HG03460 (cell line): ENCODE results near the gene PITHD1.
"Not testable (repeated sequence)": the region's sequence is repeated elsewhere in the genome, so short reads cannot be mapped to it uniquely, and the experiment has no call there.

Source experiments
- ATAC-seq: cut with Tn5 transposase; IDR thresholded peaks from one replicate; pipeline ENCODE4 v1.9.1; 2021; ENCODE audit not compliant: unreplicated experiment

Gene PITHD1

GRCh38 chr1:23777979-23778814 lies at the start of gene PITHD1:
Gene PITHD1, plus strand, starts transcription at chr1:23778418. Its CDS starts 98 bp downstream, at chr1:23778516.
- peak; percentile 55 for ATAC-seq

DNA sequence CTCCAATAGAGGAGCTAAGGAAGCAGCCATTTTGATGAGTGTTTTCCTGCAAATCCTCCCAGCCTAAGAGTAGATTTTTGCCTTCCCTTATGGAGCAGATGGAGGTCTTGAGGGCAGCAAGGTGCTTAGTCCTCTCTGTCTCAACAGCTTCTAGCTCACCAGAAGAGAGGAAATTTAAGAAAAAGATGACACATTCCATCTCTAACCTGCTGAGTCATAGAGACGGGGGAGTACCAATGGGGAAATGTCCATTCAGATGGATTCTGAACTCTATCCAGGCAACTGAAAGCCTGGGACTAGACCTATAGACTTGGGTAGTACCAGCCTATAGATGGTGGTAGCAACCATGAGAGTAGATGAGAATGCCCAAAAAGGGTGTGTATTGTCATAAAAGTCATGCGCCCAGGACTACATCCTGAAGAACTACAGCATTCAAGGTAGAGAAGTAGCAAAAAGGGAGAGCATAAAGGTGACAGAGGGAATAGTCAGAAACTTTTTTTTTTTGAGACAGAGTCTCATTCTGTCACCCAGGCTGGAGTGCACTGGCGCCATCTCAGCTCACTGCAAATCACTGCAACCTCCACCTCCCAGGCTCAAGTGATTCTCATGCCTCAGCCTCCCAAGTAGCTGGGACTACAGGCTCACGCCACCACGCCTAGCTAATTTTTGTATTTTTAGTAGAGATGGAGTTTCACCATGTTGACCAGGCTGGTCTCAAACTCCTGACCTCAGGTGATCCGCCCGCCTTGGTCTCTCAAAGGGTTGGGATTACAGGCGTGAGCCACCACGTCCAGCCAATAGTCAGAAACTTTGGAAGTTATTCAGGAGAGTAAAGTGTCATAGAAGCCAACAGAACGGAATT lies 45.6 kb upstream of the PITHD1 start:
- ATAC-seq, result no peak

DNA sequence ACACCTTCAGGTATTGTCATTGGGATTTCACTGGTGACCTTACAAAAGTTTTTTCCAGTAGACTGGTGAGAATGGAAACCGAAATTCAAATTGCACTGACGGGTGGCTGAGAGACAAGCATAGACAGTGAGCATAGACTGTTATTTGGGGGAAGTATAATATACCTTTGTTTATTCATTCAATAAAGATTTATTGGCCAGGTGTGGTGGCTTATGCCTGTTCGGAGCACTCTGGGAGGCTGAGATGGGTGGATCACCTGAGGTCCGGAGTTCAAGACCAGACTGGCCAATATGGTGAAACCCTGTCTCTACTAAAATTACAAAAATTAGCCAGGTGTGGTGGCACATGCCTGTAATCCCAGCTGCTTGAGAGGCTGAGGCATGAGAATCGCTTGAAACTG lies 44.9 kb upstream of the PITHD1 start:
- not testable (repeated sequence) for ATAC-seq

DNA sequence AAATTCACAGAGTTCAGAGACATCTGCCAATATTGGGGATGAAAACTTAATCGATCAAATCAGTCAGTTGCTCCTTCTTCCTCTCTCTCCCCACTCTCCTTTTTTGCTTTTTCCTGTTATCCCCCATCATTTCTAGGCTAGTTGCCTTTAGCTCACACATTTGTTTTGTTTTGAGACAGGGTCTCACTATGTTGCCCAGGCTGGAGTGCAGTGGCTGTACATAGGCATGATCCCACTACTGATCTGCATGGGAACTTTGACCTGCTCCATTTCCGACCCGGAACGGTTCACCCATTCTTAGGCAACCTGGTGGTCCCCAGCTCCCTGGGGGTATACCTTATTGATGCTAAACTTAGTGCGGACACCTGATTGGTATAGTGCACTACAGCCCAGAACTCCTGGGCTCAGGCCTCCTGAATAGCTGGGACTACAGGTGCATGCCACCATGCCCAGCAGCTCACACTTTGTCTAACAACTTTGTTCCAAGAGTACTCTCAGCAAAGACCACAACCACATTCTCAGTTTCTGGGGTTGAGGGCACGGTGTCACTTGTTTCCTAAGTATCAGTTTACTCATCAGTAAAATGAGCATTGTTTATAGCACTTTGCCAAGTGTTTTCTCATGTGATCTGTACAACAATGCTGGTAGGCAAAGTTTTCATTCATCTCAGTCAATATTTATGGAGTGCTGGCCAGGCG lies 41.6 kb upstream of the PITHD1 start:
- no peak for ATAC-seq

DNA sequence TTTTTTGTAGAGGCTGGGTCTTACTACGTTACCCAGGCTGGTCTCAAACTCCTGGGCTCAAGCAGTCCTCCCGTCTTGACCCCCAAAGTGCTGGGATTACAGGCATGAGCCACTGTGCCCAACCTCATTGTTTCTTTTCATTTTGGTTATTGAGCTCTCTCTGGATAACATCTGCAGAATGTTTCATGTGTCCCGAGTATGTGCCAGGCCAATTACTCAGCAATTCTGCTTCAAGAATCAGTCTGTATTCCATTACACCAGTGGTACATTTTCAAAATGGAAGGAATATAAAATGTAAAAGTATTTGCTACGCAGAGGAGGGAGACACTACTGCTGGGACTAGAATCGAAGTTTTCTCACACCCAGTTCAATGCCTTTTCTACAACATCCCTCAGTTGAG lies 36.6 kb upstream of the PITHD1 start:
- ATAC-seq, result no peak

- ATAC-seq, result peak; percentile 8
Measured at GRCh38 chr1:23742670-23743286, 35.4 kb upstream of the PITHD1 start.

GRCh38 chr1:23743287-23744152 lies 34.7 kb upstream of the PITHD1 start, which contains the start of gene ELOA:
Gene ELOA, plus strand, starts transcription at chr1:23743471. Its CDS starts 33 bp downstream, at chr1:23743504.
- ATAC-seq, result peak; percentile 67

DNA sequence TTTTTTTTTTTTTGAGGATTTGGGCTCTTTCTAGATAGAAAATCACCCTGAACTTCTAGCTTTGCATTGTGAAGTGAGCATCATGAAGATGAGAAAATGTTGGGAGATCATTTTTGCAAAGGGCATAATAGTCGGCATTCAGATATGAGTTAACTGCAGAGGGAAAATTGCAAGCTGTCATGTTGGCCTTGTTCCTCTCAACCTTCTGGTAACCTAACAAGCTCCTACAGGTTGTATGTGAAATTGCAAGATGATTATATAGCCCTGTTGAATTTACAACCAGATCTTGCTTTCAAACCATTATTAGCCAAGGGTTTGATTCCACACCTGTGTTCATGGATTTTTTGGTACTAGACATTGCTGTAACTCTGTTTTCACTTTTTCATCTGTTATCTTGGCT lies 32.7 kb upstream of the PITHD1 start:
- no peak for ATAC-seq

GRCh38 chr1:23748016-23748415 lies 30.2 kb upstream of the PITHD1 start:
- ATAC-seq, result no peak

DNA sequence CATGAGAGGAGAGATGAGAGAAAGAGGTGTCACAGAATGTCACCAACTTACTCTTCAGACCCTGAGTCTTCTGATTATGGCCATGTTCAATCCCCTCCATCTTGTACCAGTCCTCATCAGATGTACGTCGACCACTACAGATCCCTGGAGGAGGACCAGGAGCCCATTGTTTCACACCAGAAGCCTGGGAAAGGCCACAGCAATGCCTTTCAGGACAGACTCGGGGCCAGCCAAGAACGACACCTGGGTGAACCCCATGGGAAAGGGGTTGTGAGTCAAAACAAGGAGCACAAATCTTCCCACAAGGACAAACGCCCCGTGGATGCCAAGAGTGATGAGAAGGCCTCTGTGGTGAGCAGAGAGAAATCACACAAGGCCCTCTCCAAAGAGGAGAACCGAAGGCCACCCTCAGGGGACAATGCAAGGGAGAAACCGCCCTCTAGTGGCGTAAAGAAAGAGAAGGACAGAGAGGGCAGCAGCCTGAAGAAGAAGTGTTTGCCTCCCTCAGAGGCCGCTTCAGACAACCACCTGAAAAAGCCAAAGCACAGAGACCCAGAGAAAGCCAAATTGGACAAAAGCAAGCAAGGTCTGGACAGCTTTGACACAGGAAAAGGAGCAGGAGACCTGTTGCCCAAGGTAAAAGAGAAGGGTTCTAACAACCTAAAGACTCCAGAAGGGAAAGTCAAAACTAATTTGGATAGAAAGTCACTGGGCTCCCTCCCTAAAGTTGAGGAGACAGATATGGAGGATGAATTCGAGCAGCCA lies 27.0 kb upstream of the PITHD1 start:
- no peak for ATAC-seq

- ATAC-seq, result no peak
Measured at GRCh38 chr1:23751815-23752200, 26.4 kb upstream of the PITHD1 start.

- ATAC-seq, result no peak
Measured at GRCh38 chr1:23752909-23753308, 25.3 kb upstream of the PITHD1 start.

GRCh38 chr1:23756676-23757075 lies 21.5 kb upstream of the PITHD1 start:
- ATAC-seq, result no peak

GRCh38 chr1:23757812-23758211 lies 20.4 kb upstream of the PITHD1 start:
- ATAC-seq, result no peak

DNA sequence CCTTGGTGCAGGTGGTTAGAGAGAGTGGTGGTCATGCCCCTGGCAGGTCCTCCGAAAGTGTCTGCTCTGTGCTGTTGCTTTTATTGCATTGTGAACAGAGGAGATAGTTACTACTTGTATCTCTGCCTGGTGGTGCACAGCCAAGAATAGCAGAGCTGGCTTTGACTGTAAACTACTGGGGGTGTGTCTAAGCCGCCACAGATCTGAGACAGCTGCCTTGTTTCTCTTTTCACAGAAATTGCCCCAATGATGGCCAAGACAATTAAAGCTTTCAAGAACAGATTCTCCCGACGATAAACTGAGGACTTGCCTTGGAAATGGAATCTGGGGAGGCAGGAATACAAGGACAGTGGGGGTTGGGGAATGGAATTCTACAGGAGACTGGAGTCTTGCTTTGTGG lies 18.9 kb upstream of the PITHD1 start:
- ATAC-seq, result no peak

DNA sequence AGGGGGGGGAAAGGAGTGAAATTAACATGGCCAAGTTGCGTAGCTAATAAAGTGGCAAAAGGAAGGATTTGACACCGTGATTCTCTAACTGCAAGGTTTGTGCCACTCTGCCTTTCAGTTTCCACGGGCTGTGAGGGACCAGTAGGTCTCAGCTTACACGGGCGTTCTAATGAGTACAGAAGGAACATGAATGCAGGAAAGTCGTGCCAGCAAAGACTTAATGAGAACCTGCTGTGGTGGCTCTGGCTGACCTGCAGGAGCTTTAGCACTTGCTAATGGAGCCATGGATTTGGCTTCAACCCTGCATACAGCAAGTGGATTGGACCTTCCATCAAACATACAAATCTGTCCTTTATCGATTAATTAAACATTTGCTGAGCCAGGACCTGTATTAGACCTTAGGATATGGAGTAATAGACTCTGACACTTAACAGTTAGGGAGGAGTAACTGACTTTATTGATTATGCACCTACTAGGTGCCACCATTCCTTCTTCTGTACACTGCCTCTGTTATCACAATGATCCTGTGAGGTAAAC lies 15.1 kb upstream of the PITHD1 start:
- no peak for ATAC-seq

- ATAC-seq, result no peak
Measured at GRCh38 chr1:23768733-23769132, 9.5 kb upstream of the PITHD1 start.

DNA sequence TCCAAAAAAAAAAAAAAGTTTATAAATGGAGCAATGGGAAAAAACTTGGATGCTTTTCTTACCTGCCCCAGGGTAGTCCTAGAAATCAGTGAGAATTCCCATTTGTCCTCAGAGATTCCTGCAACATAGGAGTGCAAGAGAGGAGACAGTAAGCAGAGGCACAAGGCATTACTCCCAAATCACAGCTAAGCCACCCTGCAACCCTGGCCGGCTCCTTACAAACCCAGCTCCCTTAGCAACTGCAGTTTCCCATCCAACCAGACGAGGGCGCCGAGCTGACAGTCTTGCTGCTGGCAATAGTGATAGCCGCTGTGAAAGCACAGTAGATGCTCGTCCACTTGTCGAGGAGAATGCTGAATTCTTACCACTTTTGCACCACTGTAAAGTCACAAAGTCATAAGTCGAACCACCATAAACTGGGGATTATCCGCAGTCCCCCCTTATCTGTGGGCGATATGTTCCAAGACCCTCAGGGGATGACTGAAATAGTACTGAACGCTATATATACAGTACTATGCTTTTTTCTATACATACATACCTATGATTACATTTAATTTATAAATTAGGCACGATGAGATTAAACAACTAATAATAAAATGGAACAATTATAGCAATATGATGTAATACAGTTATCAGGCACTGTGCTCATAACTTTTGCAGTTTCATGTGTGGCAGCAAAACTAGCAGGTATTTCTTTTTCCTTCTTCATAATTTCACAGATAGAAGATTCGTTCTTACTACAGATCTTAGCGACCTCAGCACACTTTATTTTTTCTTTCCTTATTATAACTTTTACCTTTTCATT lies 6.0 kb upstream of the PITHD1 start:
- no peak for ATAC-seq
